GM12801 (cell line): ENCODE results near the gene ACOX3.

Experiments used
- CTCF ChIP-seq: IDR thresholded peaks from one replicate; pipeline ENCODE4 v1.5.1; 2011; ENCODE audit warnings: control low read depth; ENCODE audit not compliant: insufficient read length; ENCODE audit errors: extremely low read depth

The ACOX3 gene

GRCh38 chr4:8451440-8452182 is 11.1 kb upstream of the ACOX3 start:
- TF ChIP-seq CTCF: no peak

DNA sequence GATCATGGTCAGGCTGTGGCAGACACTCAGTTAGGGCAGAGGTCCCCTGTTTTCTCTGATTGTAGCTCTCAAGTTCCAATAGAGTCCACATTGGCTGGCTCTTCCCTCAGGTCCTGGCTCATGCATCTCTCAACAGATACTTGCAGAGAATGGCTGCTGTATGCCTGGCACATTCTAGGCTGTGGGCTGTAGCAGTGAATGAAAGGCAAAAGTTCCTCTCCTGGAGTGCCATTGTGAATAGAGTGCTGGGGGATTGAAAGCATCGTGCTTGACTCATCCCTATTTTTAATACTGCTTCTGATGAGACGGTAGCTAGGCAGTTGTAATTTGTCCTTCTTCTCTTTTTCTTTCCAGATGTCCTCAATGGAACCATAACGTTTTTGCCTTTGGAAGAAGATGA is 5.6 kb upstream of the ACOX3 start:
- no peak for TF ChIP-seq CTCF

DNA sequence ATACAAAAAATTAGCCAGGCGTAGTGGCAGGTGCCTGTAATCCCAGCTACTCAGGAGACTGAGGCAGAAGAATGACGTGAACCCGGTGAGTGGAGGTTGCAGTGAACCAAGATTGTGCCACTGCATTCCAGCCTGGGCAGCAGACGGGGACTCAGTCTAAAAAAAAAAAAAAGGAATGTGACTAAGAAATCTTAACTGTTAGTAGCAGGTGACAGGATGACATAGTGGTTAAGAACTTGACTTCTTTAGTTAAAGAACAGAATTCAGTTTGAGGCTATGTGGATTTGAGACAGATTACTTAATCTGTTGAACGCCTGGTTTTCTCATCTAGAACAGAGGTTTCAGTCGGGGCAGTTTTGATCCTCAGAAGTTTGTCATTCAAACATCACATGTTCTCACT is 3.3 kb upstream of the ACOX3 start:
- no peak for TF ChIP-seq CTCF

GRCh38 chr4:8442596-8443358 is 2.3 kb upstream of the ACOX3 start:
- TF ChIP-seq CTCF: no peak

GRCh38 chr4:8441499-8442091 is 1.1 kb upstream of the ACOX3 start:
- TF ChIP-seq CTCF: no peak

DNA sequence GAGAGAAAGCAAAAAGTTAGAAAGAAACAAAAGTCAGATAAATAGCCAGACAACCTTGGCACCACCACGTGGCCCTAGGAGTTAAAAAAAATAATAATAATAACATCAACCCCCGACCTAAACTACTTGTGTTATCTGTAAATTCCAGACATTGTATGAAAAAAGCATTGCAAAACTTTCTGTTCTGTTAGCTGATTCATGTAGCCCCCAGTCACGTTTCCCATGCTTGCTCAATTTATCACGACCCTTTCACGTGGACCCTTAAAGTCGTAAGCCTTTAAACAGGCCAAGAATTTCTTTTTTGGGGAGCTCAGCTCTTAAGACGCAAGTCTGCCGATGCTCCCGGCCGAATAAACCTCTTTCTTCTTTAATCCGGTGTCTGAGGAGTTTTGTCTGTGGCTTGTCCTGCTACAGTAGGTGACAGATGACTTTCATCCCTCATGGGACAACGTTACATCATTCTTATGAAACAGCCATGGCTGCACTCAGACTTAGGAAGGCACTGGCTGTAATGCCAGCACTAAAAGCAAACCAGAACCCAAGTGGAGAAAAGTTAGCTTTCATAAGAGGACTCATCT is 520 bp downstream of the ACOX3 start:
- TF ChIP-seq CTCF: no peak

- no peak for TF ChIP-seq CTCF
Observed at GRCh38 chr4:8439168-8439567, 1.4 kb downstream of the ACOX3 start.
